MM.1S (cell line): ENCODE data around the gene ATG3.
"Not testable (repeated sequence)": the region's sequence is repeated elsewhere in the genome, so short reads cannot be mapped to it uniquely, and the experiment has no call there.

Source experiments
- DNase-seq: peaks from one replicate; pipeline ENCODE4 v3.0.0-alpha.2; 2015
- H2AFZ ChIP-seq: fragments of 300-600 bp; sonication (generic); 2 replicates; pipeline ENCODE4 v1.6.0; 2016; ENCODE audit warnings: antibody characterized with exemption, low read length
- H3F3A ChIP-seq: fragments of 300-600 bp; sonication (generic); 2 replicates; pipeline ENCODE4 v1.6.1; 2016; ENCODE audit warnings: mild to moderate bottlenecking, antibody characterized with exemption, low read length, moderate library complexity, mixed read lengths; ENCODE audit not compliant: insufficient read depth
- H3K27ac ChIP-seq: fragments of 300-600 bp; sonication (generic); 2 replicates; pipeline ENCODE4 v1.5.1; 2016; ENCODE audit warnings: mild to moderate bottlenecking, low read length
- H3K27me3 ChIP-seq: fragments of 300-600 bp; sonication (generic); replicated peaks from 2 replicates; pipeline ENCODE4 v1.6.0; 2016; ENCODE audit warnings: low read length; ENCODE audit not compliant: insufficient read depth
- H3K36me3 ChIP-seq: fragments of 300-600 bp; sonication (generic); replicated peaks from 2 replicates; pipeline ENCODE4 v1.6.1; 2016; ENCODE audit warnings: mild to moderate bottlenecking, low read length, mixed read lengths; ENCODE audit not compliant: insufficient read depth
- H3K4me1 ChIP-seq: fragments of 300-600 bp; sonication (generic); 2 replicates; pipeline ENCODE4 v1.6.1; 2016; ENCODE audit warnings: low read length, mixed read lengths
- H3K4me2 ChIP-seq: fragments of 300-600 bp; sonication (generic); 2 replicates; pipeline ENCODE4 v1.6.0; 2016; ENCODE audit warnings: low read depth, low read length
- H3K4me3 ChIP-seq: fragments of 300-600 bp; sonication (generic); 2 replicates; pipeline ENCODE4 v1.5.1; 2016; ENCODE audit warnings: low read length, mixed read lengths
- H3K79me2 ChIP-seq: fragments of 300-600 bp; sonication (generic); 2 replicates; pipeline ENCODE4 v1.6.1; 2016; ENCODE audit warnings: mixed run types, low read length, mixed read lengths
- H3K9ac ChIP-seq: fragments of 300-600 bp; sonication (generic); 2 replicates; pipeline ENCODE4 v1.6.1; 2016; ENCODE audit warnings: low read length, mixed read lengths
- H3K9me2 ChIP-seq: fragments of 300-600 bp; sonication (generic); replicated peaks from 2 replicates; pipeline ENCODE4 v1.6.1; 2016; ENCODE audit warnings: mild to moderate bottlenecking, low read length, mixed read lengths; ENCODE audit not compliant: insufficient read depth
- H3K9me3 ChIP-seq: fragments of 300-600 bp; sonication (generic); replicated peaks from 2 replicates; pipeline ENCODE4 v1.6.1; 2016; ENCODE audit warnings: mild to moderate bottlenecking, low read length, mixed read lengths; ENCODE audit not compliant: insufficient read depth
- H4K20me1 ChIP-seq: fragments of 300-600 bp; sonication (generic); 2 replicates; pipeline ENCODE4 v1.6.1; 2016; ENCODE audit warnings: mild to moderate bottlenecking, low read length, moderate library complexity, mixed read lengths; ENCODE audit not compliant: insufficient read depth
- CTCF ChIP-seq: fragments of 300-600 bp; sonication (generic); IDR thresholded peaks from 2 replicates; pipeline ENCODE4 v1.5.1; 2016; ENCODE audit warnings: antibody characterized with exemption, low read length, mixed read lengths
- EZH2 ChIP-seq: fragments of 300-600 bp; sonication (generic); optimal IDR thresholded peaks from 2 replicates; pipeline ENCODE3; 2017; ENCODE audit warnings: low read depth, mild to moderate bottlenecking, antibody characterized with exemption, low read length, mixed read lengths
- EZH2phosphoT487 ChIP-seq: fragments of 300-600 bp; sonication (generic); IDR thresholded peaks from 2 replicates; pipeline ENCODE4 v1.6.1; 2018; ENCODE audit warnings: antibody characterized with exemption, low read length

Gene ATG3

GRCh38 chr3:112519424-112520001 is 42.2 kb downstream of the ATG3 start:
- H4K20me1 ChIP-seq: no peaks in the 10 kb centered on the region
- TF ChIP-seq EZH2 (no peak), CTCF (peak; percentile 78), EZH2phosphoT487 (no peak)
- peaks cover 7% of the 10 kb centered on the region for H3K4me1 ChIP-seq
- no peaks in the 10 kb centered on the region for H3K9me2 ChIP-seq
- no peak overlapping the region for H3K27ac ChIP-seq
- no peaks in the 10 kb centered on the region for H3K36me3 ChIP-seq
- H3K4me2 ChIP-seq: no peak overlapping the region
- H3K4me3 ChIP-seq: no peak overlapping the region
- H2AFZ ChIP-seq: no peak overlapping the region
- no peak overlapping the region for H3K9ac ChIP-seq
- DNase-seq: peak; percentile 76
- H3K9me3 ChIP-seq: no peaks in the 10 kb centered on the region
- H3K27me3 ChIP-seq: no peaks in the 10 kb centered on the region
- no peaks in the 10 kb centered on the region for H3K79me2 ChIP-seq
- H3F3A ChIP-seq: 0 out of 2 replicates have a peak, but pooled peaks cover 4% of the 10 kb centered on the region

DNA sequence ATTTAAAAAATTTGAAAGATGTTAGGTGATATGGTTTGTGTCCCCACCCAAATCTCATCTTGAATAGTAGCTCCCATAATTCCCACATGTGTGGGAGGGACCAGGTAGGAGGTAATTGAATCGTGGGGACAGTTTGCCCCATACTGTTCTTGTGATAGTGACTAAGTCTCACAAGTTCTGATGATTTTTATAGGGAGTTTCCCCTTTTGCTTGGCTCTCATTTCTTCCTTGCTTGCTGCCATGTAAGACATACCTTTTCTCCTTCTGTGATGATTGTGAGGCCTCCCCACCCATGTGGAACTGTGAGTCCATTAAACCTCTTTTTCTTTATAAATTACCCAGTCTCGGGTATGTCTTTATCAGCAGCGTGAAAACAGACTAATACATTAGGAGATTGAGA is 42.8 kb downstream of the ATG3 start:
- H4K20me1 ChIP-seq, DNase-seq, H3K27me3 ChIP-seq, H3K27ac ChIP-seq, H3K79me2 ChIP-seq, H2AFZ ChIP-seq, H3F3A ChIP-seq, H3K4me3 ChIP-seq, H3K4me2 ChIP-seq, H3K9me3 ChIP-seq, H3K36me3 ChIP-seq, H3K9me2 ChIP-seq, H3K9ac ChIP-seq: not testable (repeated sequence)
- H3K4me1 ChIP-seq: peaks cover 11% of the 10 kb centered on the region

DNA sequence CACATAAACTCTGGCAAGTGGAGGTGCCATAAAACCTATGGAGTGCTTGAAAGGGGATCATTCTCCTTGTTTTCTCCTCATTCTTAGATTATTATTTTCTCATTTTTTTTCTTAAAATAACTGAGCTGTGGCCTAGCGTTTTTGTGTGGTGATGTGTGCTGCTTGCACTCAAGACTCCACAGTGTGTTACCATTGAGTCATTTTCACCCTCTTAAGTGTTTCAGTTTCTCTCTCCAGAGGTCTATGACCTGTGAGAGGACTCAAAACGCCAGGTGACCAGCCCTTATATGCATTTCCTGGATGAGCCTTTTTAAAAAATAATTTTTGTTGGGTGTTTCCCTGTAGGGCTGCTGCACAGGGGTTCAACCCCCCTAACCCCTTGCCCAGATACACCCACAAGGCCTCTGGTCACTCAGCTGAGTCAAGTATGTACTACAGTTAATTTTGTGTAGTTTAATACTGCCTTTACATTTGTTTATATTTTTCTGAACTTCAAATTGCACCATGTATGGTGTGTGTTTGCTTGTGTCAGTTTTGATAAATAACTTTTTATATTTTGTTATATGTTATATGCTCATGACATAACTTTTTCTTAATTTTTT is 47.1 kb downstream of the ATG3 start:
- DNase-seq: peak; percentile 92
- Histone ChIP-seq H3K4me1 (peaks cover 18% of the 10 kb centered on the region), H3K9me2 (no peaks in the 10 kb centered on the region), H3K4me2 (peak overlapping the region; percentile 54), H3K27me3 (no peaks in the 10 kb centered on the region), H3K36me3 (no peaks in the 10 kb centered on the region), H2AFZ (peak overlapping the region; percentile 10), H3K27ac (peak overlapping the region; percentile 84), H3K79me2 (no peaks in the 10 kb centered on the region), H3K4me3 (peak overlapping the region; percentile 4; the same call in 1 of the 2 replicates), H3F3A (peaks cover 16% of the 10 kb centered on the region), H3K9me3 (no peaks in the 10 kb centered on the region), H4K20me1 (no peaks in the 10 kb centered on the region), H3K9ac (peak overlapping the region; percentile 29; the same call in 1 of the 2 replicates)
- TF ChIP-seq EZH2: no peak
- TF ChIP-seq EZH2phosphoT487: no peak
- no peak for TF ChIP-seq CTCF

- no peak for TF ChIP-seq EZH2phosphoT487
- no peak for TF ChIP-seq EZH2
- Histone ChIP-seq H3K4me3 (no peak overlapping the region), H2AFZ (no peak overlapping the region), H3K4me1 (peaks cover 18% of the 10 kb centered on the region), H3K27ac (no peak overlapping the region), H4K20me1 (no peaks in the 10 kb centered on the region), H3K9me3 (no peaks in the 10 kb centered on the region), H3K9ac (no peak overlapping the region), H3K79me2 (no peaks in the 10 kb centered on the region), H3K27me3 (no peaks in the 10 kb centered on the region), H3K36me3 (no peaks in the 10 kb centered on the region), H3K9me2 (no peaks in the 10 kb centered on the region), H3F3A (peaks cover 16% of the 10 kb centered on the region), H3K4me2 (no peak overlapping the region)
- DNase-seq: no peak
These were observed 49.4 kb downstream of the ATG3 start for GRCh38 chr3:112512320-112512719.
